Stimulated activated CD8-positive, alpha-beta memory T cell treated with anti-CD3 and anti-CD28 coated beads, Interleukin-12 subunit alpha, Interleukin-12 subunit beta, amount 100 ng/mL, for 4 hours (primary cell): ENCODE measurements around the gene STRADB.
"Not testable (repeated sequence)": the region's sequence is repeated elsewhere in the genome, so short reads cannot be mapped to it uniquely, and the experiment has no call there.

Experiments
- DNase-seq: peaks from one replicate; pipeline ENCODE4 v3.0.0-alpha.2; 2020; ENCODE audit warnings: low read depth

STRADB gene

DNA sequence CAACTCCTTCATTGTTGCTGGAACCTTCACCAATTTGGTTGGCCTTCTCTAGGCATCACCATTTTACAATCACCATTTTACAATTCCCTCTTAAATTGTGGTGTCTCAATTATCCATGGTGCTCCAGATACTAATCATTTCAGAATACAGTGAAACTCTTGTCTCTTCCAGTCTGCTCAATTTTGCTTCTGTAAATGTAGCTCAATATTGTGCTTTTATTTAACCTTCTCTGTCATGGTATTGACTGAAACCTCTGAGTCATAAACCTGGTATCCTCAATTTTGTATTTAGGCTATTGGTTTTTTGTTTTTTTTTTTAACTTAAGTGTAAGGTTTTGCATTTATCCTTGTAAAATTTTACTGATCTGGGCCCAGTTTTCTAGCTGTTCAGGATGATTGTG, 16.1 kb downstream of the STRADB start:
- no peak for DNase-seq

DNA sequence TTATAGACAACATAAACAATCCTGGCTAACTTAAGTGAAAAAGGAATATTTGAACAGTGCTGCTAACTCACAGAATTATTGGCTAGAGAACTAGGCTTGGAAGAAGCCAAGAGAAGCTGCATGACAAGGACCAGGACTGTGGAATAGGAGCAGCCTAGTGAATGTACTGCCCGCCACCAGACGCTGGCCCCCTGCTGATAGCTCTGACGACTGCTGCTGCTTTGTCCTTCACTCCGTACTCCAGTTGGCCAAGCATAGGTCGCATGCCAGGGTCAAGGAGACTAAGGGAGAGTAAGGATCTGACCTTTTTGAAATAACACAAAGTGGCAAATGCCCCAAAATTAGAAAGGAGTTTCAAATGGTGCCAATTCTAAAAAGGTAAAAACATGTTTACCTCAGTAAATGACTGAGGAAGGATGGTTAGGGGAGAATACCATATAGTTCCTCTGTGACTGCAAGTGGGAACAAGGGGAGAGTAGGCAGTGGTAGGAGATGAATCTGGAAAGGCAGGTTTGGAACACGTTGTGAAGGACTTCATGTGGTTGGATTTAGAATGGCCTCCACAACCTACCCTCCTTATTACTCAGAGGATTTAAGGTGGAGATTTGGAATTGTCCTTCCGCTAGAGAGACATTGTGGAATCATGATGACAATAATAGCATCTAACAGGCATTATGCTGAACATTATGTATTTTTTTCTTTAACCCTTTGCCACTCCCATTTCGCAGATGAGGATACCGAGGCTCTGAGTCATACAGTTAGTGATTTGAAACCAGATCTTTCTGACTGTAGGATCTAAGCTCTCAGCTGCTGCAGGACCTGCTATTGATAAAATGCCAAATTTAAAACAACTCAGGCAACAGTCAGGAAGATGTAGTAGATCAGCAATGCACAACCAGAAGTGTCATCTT, 19.5 kb downstream of the STRADB start:
- DNase-seq: no peak

DNA sequence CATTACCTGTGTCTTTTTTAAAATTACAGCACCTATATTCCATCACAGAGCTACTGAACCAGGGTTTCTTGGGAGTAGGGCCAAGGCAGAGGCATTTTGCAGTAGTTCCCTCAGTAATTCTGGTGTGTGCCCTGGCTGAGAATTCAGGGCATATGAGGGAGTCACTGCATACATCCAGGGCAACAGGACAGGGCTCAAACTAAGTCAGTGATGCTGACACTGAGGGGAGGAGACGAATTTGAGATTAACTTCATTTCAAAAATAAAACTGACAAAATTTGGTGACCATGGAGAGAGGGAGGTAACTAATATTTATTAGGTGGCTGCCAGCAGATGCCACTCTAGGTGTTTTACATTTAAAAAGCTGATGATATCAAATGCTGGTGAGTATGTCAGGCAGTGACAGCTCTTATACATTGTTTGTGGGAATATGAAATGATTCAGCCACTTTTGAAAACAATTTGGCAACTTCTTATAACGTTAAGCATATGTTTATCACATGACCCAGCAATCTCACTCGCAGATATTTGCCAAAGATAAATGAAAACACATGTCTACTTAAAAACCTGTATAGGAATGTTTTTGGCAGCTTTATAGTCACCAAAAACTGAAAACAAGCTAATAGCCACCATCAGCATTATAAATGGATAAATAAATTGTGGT, 20.3 kb downstream of the STRADB start:
- no peak for DNase-seq

- DNase-seq: no peak
Observed at GRCh38 chr2:201472411-201472810, 20.9 kb downstream of the STRADB start.

- no peak for DNase-seq
Observed at GRCh38 chr2:201482543-201482942, 31.0 kb downstream of the STRADB start.

- DNase-seq: no peak
Observed at GRCh38 chr2:201483342-201483741, 31.8 kb downstream of the STRADB start.

- DNase-seq: not testable (repeated sequence)
Observed at GRCh38 chr2:201483758-201484157, 32.2 kb downstream of the STRADB start.

DNA sequence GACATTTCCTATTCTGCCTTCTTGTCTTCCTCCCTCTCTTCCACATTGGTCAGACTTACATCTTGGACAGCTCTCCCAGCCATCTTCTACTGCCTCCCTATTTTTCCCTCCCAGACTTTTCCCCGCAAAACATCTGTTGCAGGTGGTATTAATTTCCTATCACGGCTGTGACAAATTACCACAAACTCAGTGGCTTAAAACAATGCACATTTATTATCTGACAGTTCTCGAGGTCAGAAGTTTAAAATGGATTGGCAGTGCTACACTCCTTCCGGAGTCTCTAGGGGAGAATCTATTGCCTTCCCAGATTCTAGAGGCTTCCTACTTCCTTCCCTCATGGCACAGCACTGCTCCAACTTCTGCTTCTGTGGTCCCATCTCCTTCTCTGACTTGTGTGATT, 33.3 kb downstream of the STRADB start:
- DNase-seq: no peak

- no peak for DNase-seq
Observed at GRCh38 chr2:201490291-201490690, 38.8 kb downstream of the STRADB start.

- DNase-seq: no peak
Observed at GRCh38 chr2:201496785-201497184, 45.2 kb downstream of the STRADB start.

DNA sequence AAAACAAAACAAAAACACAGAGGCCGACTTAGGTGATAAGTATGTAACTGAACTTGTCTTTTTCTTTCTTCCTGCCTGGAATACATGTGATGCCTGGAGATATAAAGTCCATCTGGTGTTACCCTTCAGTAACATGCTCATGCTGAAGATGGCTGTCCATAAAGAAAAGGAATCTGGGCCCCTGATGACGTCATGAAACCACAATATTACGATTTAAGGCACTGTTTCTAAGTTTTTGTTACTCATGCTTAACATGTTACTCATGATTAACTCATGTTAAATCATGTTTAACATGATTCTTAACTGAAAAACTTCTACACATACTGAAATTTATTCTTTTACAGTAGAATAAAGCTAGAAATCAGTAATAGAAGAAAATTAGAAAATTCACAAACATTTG, 49.0 kb downstream of the STRADB start:
- no peak for DNase-seq

GRCh38 chr2:201502713-201503112, 51.2 kb downstream of the STRADB start:
- DNase-seq: no peak

- no peak for DNase-seq
Observed at GRCh38 chr2:201507725-201508124, 56.2 kb downstream of the STRADB start.

GRCh38 chr2:201513271-201513670, 61.7 kb downstream of the STRADB start:
- DNase-seq: no peak

DNA sequence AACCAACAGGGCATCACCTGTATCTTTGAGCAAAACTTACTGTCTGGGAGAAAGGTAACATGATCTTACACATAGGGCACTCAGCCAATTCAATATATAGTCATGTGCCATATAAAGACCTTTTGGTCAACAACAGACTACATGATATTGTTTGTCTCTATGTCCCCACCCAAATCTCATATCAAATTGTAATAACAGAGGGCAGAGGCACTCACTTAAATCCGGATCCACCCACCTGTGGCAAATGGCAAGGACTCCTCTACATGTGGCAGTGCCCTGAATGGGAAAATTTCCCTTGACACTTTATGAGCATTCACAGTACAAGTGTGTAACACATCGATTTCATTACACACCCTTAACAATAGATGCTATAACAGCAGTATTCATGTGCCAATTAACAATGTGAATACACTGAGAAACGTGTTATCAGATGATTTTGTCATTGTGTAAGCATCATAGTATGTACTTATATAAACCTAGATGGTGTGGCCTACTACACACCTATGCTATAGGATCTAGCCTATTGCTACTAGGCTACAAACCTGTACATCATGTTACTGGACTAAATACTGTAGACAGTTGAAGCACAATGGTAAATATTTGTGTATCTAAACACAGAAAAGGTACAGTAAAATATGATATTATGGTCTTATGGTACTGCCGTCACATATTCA, 64.2 kb downstream of the STRADB start:
- no peak for DNase-seq

GRCh38 chr2:201517094-201517493, 65.6 kb downstream of the STRADB start:
- no peak for DNase-seq

GRCh38 chr2:201520201-201520600, 68.7 kb downstream of the STRADB start:
- DNase-seq: no peak

- DNase-seq: no peak
Observed at GRCh38 chr2:201522965-201523364, 71.4 kb downstream of the STRADB start.

- DNase-seq: no peak
Observed at GRCh38 chr2:201523506-201523905, 72.0 kb downstream of the STRADB start.
